OCI-LY7 (cell line): Measurements from ENCODE around the gene KCNIP1. TPM values are rescaled to one million over a fixed set of nuclear protein-coding genes. Genes with fewer than 3 reads are reported as not detected.

Experiments
- BruUV-seq: library from RNA; stranded (reverse); fragments of 400-500 nt; replicated peaks from 2 replicates; lab custom pipeline; 2021; lab: Mats Ljungman, UMichigan
- CTCF ChIA-PET: fragments of 300-600 bp; sonication (Branson Sonifier 250); formaldehyde crosslinking; loops from one replicate; lab custom pipeline; 2022; ENCODE audit warnings: antibody characterized with exemption; ENCODE audit not compliant: unreplicated experiment; lab: Charles Lee
- POLR2A ChIA-PET: fragments of 300-600 bp; sonication (Branson Sonifier 250); formaldehyde crosslinking; loops from one replicate; lab custom pipeline; 2022; ENCODE audit warnings: antibody characterized with exemption; lab: Charles Lee
- DNase-seq: peaks from one replicate; pipeline ENCODE4 v3.0.0-alpha.2; 2015; ENCODE audit warnings: low spot score
- H2AFZ ChIP-seq: fragments of 200-600 bp; sonication (generic), shearing (Covaris generic); 2 replicates; pipeline ENCODE4 v1.6.1; 2014; ENCODE audit warnings: mild to moderate bottlenecking, antibody characterized with exemption, low read length, moderate library complexity
- H3K27ac ChIP-seq: fragments of 200-600 bp; sonication (generic); 2 replicates; pipeline ENCODE4 v1.5.1; 2014; ENCODE audit warnings: mixed run types, low read depth, mild to moderate bottlenecking, moderate library complexity, low read length, inconsistent platforms; ENCODE audit not compliant: poor library complexity, severe bottlenecking
- H3K36me3 ChIP-seq: fragments of 200-600 bp; sonication (generic); 2 replicates; pipeline ENCODE4 v1.6.1; 2014; ENCODE audit warnings: mild to moderate bottlenecking, antibody characterized with exemption, low read length, moderate library complexity, mixed read lengths; ENCODE audit not compliant: insufficient read depth
- H3K4me1 ChIP-seq: fragments of 200-600 bp; sonication (generic); 2 replicates; pipeline ENCODE4 v1.5.1; 2014; ENCODE audit warnings: mild to moderate bottlenecking, low read length; ENCODE audit not compliant: insufficient read depth, poor library complexity, severe bottlenecking
- H3K4me2 ChIP-seq: fragments of 200-600 bp; sonication (generic); 2 replicates; pipeline ENCODE4 v1.6.1; 2014; ENCODE audit warnings: mild to moderate bottlenecking, low read length
- H3K4me3 ChIP-seq: fragments of 200-600 bp; sonication (generic); 2 replicates; pipeline ENCODE4 v1.5.1; 2014; ENCODE audit warnings: mild to moderate bottlenecking, low read depth, low read length; ENCODE audit not compliant: poor library complexity, severe bottlenecking
- H3K79me2 ChIP-seq: fragments of 200-600 bp; sonication (generic); 2 replicates; pipeline ENCODE4 v1.6.1; 2016; ENCODE audit warnings: low read depth, mild to moderate bottlenecking, low read length, moderate library complexity, mixed read lengths; ENCODE audit not compliant: insufficient read depth
- H3K9me2 ChIP-seq: fragments of 200-600 bp; sonication (generic); 2 replicates; pipeline ENCODE4 v1.6.1; 2016; ENCODE audit warnings: mild to moderate bottlenecking, low read length, mixed read lengths; ENCODE audit not compliant: insufficient read depth
- H3K9me3 ChIP-seq: fragments of 200-600 bp; sonication (generic); 2 replicates; pipeline ENCODE4 v1.6.1; 2014; ENCODE audit warnings: mild to moderate bottlenecking, mixed run types, low read length, mixed read lengths
- H4K20me1 ChIP-seq: fragments of 200-600 bp; sonication (generic); 2 replicates; pipeline ENCODE4 v1.6.1; 2014; ENCODE audit warnings: mild to moderate bottlenecking, antibody characterized with exemption, low read length, moderate library complexity, mixed read lengths; ENCODE audit not compliant: insufficient read depth
- EZH2phosphoT487 ChIP-seq: fragments of 200-600 bp; sonication (generic); IDR thresholded peaks from 2 replicates; pipeline ENCODE4 v1.6.1; 2018; ENCODE audit warnings: low read depth, borderline replicate concordance, mild to moderate bottlenecking, mixed run types, antibody characterized with exemption, low read length, moderate library complexity, mixed read lengths
- intact Hi-C: fragments of 100-400 bp; cut with micrococcal nuclease; formaldehyde crosslinking; loops from one replicate; pipeline ENCODE4 v1.10.0; 2022; ENCODE audit not compliant: unreplicated experiment
- total RNA-seq, 2 experiments: library from RNA; depleted of rRNA in 1 of 2; stranded (reverse); fragments of >200 nt in 1 of 2; shearing (Covaris generic) in 1 of 2; gene quantifications; 2 replicates each; pipeline ENCODE4 v1.2.3, GENCODE V29; 2014 to 2022
- TF ChIP-seq, protein P1 (sequence below): fragments of 200-600 bp; sonication (generic); conservative IDR thresholded peaks from 2 replicates; pipeline ENCODE4 v1.5.1; 2014; ENCODE audit warnings: mild to moderate bottlenecking, antibody characterized with exemption, low read length, moderate library complexity, mixed read lengths

KCNIP1 gene
- total RNA-seq, 2 experiments from 2014 or later = not detected

DNA sequence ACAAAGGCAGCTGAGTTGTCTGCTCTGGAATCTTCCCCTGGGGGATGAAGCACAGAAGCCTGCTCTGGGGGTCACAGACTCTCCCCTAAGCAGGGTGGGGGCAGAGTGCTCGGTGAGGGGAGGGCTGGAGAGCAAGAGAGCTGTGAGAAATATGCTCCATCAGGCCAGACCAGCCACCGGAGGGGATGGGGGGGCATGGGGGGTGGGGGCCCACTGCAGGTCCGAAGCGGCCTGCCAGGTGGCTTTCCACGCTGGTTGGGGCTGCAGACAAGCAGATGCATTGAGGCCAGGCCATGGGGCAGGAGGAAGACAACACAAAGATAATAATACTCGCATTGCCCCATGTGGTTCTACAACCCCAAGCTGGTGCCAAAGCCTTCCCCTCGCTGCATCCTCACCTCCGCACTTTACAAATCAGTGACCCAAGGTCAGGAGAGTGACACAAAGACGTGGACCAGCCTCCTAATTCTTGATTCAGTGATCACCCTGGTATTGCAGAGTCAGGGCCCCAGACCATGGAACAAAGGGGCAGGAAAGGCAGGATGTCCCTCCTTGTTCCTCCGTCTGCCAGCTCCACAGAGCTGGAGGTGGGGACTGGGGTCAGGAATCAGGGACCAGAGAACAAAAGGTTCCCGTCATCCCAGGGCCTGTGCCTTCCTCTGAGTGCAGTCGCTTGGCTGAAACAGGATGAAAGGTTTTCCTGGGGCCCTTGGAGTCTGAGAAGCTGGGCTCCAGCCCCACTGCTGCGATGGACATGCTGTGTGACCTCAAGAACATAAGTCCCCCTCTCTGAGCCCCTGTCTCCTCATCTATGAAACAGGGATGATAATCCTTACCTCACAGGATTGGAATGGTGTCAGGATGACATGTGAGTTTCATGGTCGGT is 242.5 kb downstream of the KCNIP1 start:
- Histone ChIP-seq H3K4me3 (no peak overlapping the region), H3K27ac (no peak overlapping the region), H3K9me2 (no peaks in the 10 kb centered on the region), H2AFZ (no peak overlapping the region), H3K4me1 (no peaks in the 10 kb centered on the region), H4K20me1 (no peaks in the 10 kb centered on the region), H3K9me3 (no peaks in the 10 kb centered on the region), H3K36me3 (no peaks in the 10 kb centered on the region), H3K79me2 (no peaks in the 10 kb centered on the region), H3K4me2 (no peak overlapping the region)
- DNase-seq = no peak
- ChIA-PET CTCF (no interaction called here), POLR2A (interaction anchor here (0.5 kb wide), 1 partner anchor 373 kb away, joined by 6 read pairs; no protein-coding TSS in a partner anchor)
- intact Hi-C loops = loop anchor here (10.0 kb wide), 1 partner anchor 148 kb away; no protein-coding TSS in a partner anchor
- TF ChIP-seq, protein P1, sequence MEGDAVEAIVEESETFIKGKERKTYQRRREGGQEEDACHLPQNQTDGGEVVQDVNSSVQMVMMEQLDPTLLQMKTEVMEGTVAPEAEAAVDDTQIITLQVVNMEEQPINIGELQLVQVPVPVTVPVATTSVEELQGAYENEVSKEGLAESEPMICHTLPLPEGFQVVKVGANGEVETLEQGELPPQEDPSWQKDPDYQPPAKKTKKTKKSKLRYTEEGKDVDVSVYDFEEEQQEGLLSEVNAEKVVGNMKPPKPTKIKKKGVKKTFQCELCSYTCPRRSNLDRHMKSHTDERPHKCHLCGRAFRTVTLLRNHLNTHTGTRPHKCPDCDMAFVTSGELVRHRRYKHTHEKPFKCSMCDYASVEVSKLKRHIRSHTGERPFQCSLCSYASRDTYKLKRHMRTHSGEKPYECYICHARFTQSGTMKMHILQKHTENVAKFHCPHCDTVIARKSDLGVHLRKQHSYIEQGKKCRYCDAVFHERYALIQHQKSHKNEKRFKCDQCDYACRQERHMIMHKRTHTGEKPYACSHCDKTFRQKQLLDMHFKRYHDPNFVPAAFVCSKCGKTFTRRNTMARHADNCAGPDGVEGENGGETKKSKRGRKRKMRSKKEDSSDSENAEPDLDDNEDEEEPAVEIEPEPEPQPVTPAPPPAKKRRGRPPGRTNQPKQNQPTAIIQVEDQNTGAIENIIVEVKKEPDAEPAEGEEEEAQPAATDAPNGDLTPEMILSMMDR = no peak
- no peak for TF ChIP-seq EZH2phosphoT487
- BruUV-seq = no TSS peak

GRCh38 chr5:170746961-170747340 is 243.1 kb downstream of the KCNIP1 start:
- Histone ChIP-seq H2AFZ (no peak overlapping the region), H3K4me1 (no peaks in the 10 kb centered on the region), H3K9me2 (no peaks in the 10 kb centered on the region), H3K79me2 (no peaks in the 10 kb centered on the region), H3K27ac (no peak overlapping the region), H3K4me3 (no peak overlapping the region), H3K4me2 (no peak overlapping the region), H3K9me3 (no peaks in the 10 kb centered on the region), H4K20me1 (no peaks in the 10 kb centered on the region), H3K36me3 (no peaks in the 10 kb centered on the region)
- ChIA-PET CTCF (no interaction called here), POLR2A (no interaction called here)
- BruUV-seq = no TSS peak
- DNase-seq = no peak
- no peak for TF ChIP-seq EZH2phosphoT487
- TF ChIP-seq, protein P1 = no peak
- intact Hi-C loops = loop anchor here (10.0 kb wide), 1 partner anchor 148 kb away; no protein-coding TSS in a partner anchor

DNA sequence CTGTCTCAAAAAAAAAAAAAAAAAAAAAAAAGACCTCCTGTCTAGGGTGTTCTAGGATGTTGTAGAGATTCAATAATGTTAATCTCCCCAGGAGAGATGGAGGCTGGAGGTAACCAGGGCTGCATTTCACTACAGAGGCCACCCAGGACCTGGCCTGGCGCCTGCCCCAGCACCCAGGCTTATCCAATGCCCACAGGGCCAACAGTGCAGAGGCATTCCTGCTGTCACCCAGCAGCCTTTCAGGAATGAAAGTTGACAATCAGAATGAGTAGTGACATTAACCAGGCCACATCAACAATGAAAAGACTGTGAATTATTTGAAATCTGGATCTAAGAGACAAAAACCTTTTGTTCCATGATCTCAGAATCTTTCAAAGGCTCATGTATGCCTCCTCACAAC is 243.5 kb downstream of the KCNIP1 start:
- H3K79me2 ChIP-seq = no peaks in the 10 kb centered on the region
- H4K20me1 ChIP-seq = no peaks in the 10 kb centered on the region
- CTCF ChIA-PET = no interaction called here
- H3K4me1 ChIP-seq = no peaks in the 10 kb centered on the region
- H3K4me2 ChIP-seq = no peak overlapping the region
- H3K9me2 ChIP-seq = no peaks in the 10 kb centered on the region
- H3K4me3 ChIP-seq = no peak overlapping the region
- H3K9me3 ChIP-seq = no peaks in the 10 kb centered on the region
- POLR2A ChIA-PET = no interaction called here
- no peak for TF ChIP-seq EZH2phosphoT487
- TF ChIP-seq, protein P1 = no peak
- intact Hi-C loops = loop anchor here (10.0 kb wide), 1 partner anchor 147 kb away; no protein-coding TSS in a partner anchor
- H2AFZ ChIP-seq = no peak overlapping the region
- no peak overlapping the region for H3K27ac ChIP-seq
- BruUV-seq = no TSS peak
- no peak for DNase-seq
- H3K36me3 ChIP-seq = no peaks in the 10 kb centered on the region
